Muscle layer of colon (tissue), 2 donors: Measurements from ENCODE around the gene VN1R5.
A peak's percentile ranks its signal among the peaks of the same experiment; 100 is the strongest.
"Not testable (repeated sequence)": the region's sequence is repeated elsewhere in the genome, so short reads cannot be mapped to it uniquely, and the experiment has no call there.

Source experiments
- H3K27ac ChIP-seq: one replicate; pipeline ENCODE4 v1.7.0; 2013; ENCODE audit warnings: low read depth, mild to moderate bottlenecking, low read length, moderate library complexity
- H3K27me3 ChIP-seq, 2 donors: one replicate each; pipeline ENCODE4 v1.7.0; 2013; ENCODE audit warnings: low read length in 2 of 2, mild to moderate bottlenecking in 2 of 2; ENCODE audit not compliant: insufficient read depth in 2 of 2, control insufficient read depth in 1 of 2
- H3K36me3 ChIP-seq: one replicate; pipeline ENCODE4 v1.7.0; 2013; ENCODE audit warnings: mild to moderate bottlenecking, low read length; ENCODE audit not compliant: insufficient read depth
- H3K4me1 ChIP-seq: one replicate; pipeline ENCODE4 v1.7.0; 2013; ENCODE audit warnings: mild to moderate bottlenecking, low read length; ENCODE audit not compliant: insufficient read depth
- H3K4me3 ChIP-seq, 2 donors: one replicate each; pipeline ENCODE4 v1.7.0; 2013; ENCODE audit warnings: low read length in 2 of 2, low read depth in 1 of 2, mild to moderate bottlenecking in 1 of 2, moderate library complexity in 1 of 2
- H3K9ac ChIP-seq: one replicate; pipeline ENCODE4 v1.7.0; 2013; ENCODE audit warnings: low read length
- H3K9me3 ChIP-seq: one replicate; pipeline ENCODE4 v1.7.0; 2013; ENCODE audit warnings: mild to moderate bottlenecking, low read length
- donor health status: abdominal sarcoma.
- donor health status: Adenocarcinoma of cecum.

Gene VN1R5

GRCh38 chr1:247255772-247256171 is at the start of gene VN1R5:
TSS of gene VN1R5 (plus strand) at chr1:247256072.
- H3K4me3 ChIP-seq, H3K9ac ChIP-seq, H3K36me3 ChIP-seq, H3K4me1 ChIP-seq, H3K9me3 ChIP-seq, H3K27ac ChIP-seq, H3K27me3 ChIP-seq: not testable (repeated sequence)

- Histone ChIP-seq H3K27me3 (no peaks in the 10 kb centered on the region), H3K9ac (no peak overlapping the region), H3K4me1 (peaks cover 16% of the 10 kb centered on the region), H3K4me3 (peak overlapping the region in 1 of 2 donors; percentile 67), H3K27ac (no peak overlapping the region), H3K9me3 (no peaks in the 10 kb centered on the region), H3K36me3 (no peaks in the 10 kb centered on the region)
These were observed 46.5 kb upstream of the VN1R5 start for GRCh38 chr1:247209396-247209795.

DNA sequence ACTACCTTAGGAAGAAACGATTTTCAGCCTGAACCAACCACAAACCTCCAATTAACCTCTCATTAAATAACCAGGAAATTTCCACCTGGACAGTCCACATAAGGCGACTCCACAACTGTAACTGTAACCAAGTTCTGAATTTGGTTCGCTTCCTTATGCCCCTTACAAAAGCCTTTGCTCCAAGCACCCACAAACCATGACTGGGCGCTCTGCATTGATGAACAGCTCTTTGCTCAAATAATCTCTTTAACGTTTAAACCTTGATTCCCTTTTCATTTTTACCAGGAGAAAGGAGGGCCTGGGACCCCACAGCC is 45.9 kb upstream of the VN1R5 start:
- peaks cover 16% of the 10 kb centered on the region for H3K4me1 ChIP-seq
- H3K27ac ChIP-seq, result peak overlapping the region; percentile 71

DNA sequence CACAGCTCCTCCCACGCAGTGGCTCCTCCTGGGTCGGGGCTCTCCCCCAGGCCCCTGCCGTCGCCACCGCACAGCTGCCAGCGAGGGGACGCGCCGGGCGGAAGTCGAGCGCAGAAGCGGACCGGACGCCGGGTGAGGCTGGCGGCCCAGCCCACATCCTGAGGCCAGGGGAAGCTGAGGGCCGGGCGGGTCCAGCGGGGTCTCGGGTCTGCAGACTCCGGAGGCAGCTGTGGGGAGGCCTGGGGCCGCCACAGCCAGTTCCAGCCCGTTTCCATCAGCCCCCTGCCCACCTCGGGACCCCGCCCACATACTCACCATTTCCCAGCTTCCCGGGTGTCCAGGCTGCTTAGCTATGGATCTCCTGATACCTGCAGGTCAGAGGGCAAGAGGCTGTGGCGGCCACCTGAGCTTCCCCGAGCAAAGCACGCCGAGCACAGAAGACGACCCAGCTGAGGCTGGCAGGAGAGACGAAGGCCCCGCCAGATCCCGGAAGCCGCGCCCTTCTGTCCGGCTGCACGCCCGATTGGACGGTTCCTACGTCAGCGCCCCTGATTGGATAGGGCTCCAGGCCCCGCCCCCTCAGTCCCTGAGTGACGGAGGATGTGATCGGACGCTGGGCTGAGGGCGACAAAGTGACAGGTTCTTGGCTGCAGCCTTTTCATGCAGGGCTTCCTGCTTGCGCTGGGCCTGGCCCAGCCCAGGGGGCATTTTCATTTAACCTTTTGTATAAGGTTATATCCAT is 45.3 kb upstream of the VN1R5 start:
- H3K27ac ChIP-seq, result peak overlapping the region; percentile 71
- H3K36me3 ChIP-seq, result no peaks in the 10 kb centered on the region
- H3K27me3 ChIP-seq, result no peaks in the 10 kb centered on the region
- peak overlapping the region; percentile 67 to 96 for H3K4me3 ChIP-seq
- no peaks in the 10 kb centered on the region for H3K9me3 ChIP-seq
- peak overlapping the region; percentile 85 for H3K9ac ChIP-seq
- peaks cover 16% of the 10 kb centered on the region for H3K4me1 ChIP-seq

More for the DNA sequence above, 45.9 kb upstream of the VN1R5 start:
- no peaks in the 10 kb centered on the region for H3K9me3 ChIP-seq
- no peaks in the 10 kb centered on the region for H3K36me3 ChIP-seq
- H3K4me3 ChIP-seq, result peak overlapping the region; percentile 67 to 96
- peak overlapping the region; percentile 85 for H3K9ac ChIP-seq
- H3K27me3 ChIP-seq, result no peaks in the 10 kb centered on the region

GRCh38 chr1:247211339-247211738 is 44.5 kb upstream of the VN1R5 start:
- peaks cover 16% of the 10 kb centered on the region for H3K4me1 ChIP-seq
- no peaks in the 10 kb centered on the region for H3K27me3 ChIP-seq
- no peak overlapping the region for H3K4me3 ChIP-seq
- no peaks in the 10 kb centered on the region for H3K36me3 ChIP-seq
- H3K27ac ChIP-seq, result no peak overlapping the region
- H3K9ac ChIP-seq, result no peak overlapping the region
- H3K9me3 ChIP-seq, result no peaks in the 10 kb centered on the region

DNA sequence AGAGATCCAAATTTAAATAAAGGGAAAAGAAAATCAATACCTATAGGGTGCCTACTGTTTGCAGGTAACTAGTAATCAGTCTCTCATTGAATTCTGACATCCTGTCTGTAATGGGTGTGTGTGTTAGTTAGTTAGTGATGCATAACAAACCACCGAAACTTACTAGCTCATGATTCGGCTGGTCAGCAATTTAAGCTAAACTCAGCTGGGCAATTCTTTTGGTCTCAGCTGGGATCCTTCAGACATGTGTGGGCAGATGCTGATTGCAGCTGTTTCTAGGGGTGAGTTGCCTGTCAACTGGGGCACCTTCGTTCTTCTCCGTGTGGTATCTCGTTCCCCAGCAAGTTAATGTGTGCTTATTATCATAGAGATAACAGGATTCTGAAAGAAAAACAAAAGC is 43.9 kb upstream of the VN1R5 start:
- H3K4me1 ChIP-seq, result peaks cover 16% of the 10 kb centered on the region

GRCh38 chr1:247212627-247213617 is 43.0 kb upstream of the VN1R5 start:
- Histone ChIP-seq H3K27me3 (no peaks in the 10 kb centered on the region), H3K4me3 (no peak overlapping the region), H3K36me3 (no peaks in the 10 kb centered on the region), H3K4me1 (peaks cover 16% of the 10 kb centered on the region), H3K9me3 (no peaks in the 10 kb centered on the region), H3K27ac (no peak overlapping the region), H3K9ac (no peak overlapping the region)

More for the DNA sequence above, 43.9 kb upstream of the VN1R5 start:
- Histone ChIP-seq H3K9me3 (no peaks in the 10 kb centered on the region), H3K27me3 (no peaks in the 10 kb centered on the region), H3K9ac (no peak overlapping the region), H3K4me3 (no peak overlapping the region), H3K27ac (no peak overlapping the region), H3K36me3 (no peaks in the 10 kb centered on the region)

GRCh38 chr1:247216261-247216660 is 39.6 kb upstream of the VN1R5 start:
- Histone ChIP-seq H3K27ac (no peak overlapping the region), H3K27me3 (no peaks in the 10 kb centered on the region), H3K4me1 (no peaks in the 10 kb centered on the region), H3K36me3 (no peaks in the 10 kb centered on the region), H3K4me3 (no peak overlapping the region), H3K9me3 (no peaks in the 10 kb centered on the region), H3K9ac (no peak overlapping the region)

DNA sequence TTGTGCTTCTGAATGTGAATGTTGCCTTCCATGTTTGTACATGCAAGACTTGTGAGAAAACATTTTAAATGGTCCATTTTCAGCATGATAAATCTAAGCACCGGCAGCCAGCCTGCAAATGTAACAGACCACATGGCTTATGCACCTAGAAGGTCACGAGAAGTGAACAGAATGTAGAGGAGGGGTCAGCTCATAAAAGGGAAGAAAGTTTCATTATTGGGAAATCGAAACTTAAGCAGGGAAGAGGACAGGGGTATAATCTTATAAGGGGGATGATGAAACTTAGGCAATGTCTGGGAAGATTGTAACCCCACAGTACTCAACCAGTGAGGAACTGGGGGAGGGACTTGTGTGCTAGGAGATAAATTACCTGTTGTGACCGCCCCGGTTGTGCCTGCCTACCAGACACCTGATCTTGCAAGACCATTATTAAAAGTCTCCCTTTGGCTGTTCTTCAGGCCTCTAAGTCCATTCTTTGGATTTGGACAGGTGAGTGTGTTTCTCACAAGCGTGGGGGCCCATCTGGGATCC is 37.7 kb upstream of the VN1R5 start:
- no peak overlapping the region for H3K9ac ChIP-seq
- no peaks in the 10 kb centered on the region for H3K36me3 ChIP-seq
- no peaks in the 10 kb centered on the region for H3K27me3 ChIP-seq
- H3K9me3 ChIP-seq, result no peaks in the 10 kb centered on the region
- H3K4me3 ChIP-seq, result no peak overlapping the region
- no peak overlapping the region for H3K27ac ChIP-seq
- no peaks in the 10 kb centered on the region for H3K4me1 ChIP-seq

GRCh38 chr1:247220280-247220679 is 35.6 kb upstream of the VN1R5 start:
- H3K9me3 ChIP-seq, H3K27ac ChIP-seq, H3K36me3 ChIP-seq, H3K9ac ChIP-seq, H3K27me3 ChIP-seq, H3K4me1 ChIP-seq, H3K4me3 ChIP-seq: not testable (repeated sequence)

DNA sequence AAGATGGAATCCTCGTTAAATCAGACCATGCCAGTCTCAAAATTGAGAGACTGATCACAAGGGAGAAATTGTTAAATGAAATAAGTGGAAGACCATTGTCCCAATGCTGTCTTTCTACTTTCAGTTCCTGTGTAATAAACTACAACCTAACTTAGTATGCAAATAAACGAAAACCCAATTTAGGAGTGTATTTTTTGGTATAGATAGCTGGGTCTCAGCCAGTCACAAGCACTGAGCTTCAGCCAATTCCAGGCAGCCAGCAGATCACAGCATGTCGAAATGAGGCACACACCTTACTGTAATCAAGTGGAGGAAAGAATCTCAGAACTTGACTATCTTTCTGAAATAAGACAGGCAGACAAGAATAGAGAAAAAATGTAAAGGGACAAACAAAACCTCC is 33.0 kb upstream of the VN1R5 start:
- H3K27me3 ChIP-seq, result no peaks in the 10 kb centered on the region
- H3K9me3 ChIP-seq, result no peaks in the 10 kb centered on the region
- no peaks in the 10 kb centered on the region for H3K36me3 ChIP-seq
- no peak overlapping the region for H3K9ac ChIP-seq
- H3K4me3 ChIP-seq, result no peak overlapping the region
- no peak overlapping the region for H3K27ac ChIP-seq
- no peaks in the 10 kb centered on the region for H3K4me1 ChIP-seq
